ENCODE measurements around the gene C1QA.
"Not testable (repeated sequence)": the region's sequence is repeated elsewhere in the genome, so short reads cannot be mapped to it uniquely, and the experiment has no call there.

The C1QA gene

DNA sequence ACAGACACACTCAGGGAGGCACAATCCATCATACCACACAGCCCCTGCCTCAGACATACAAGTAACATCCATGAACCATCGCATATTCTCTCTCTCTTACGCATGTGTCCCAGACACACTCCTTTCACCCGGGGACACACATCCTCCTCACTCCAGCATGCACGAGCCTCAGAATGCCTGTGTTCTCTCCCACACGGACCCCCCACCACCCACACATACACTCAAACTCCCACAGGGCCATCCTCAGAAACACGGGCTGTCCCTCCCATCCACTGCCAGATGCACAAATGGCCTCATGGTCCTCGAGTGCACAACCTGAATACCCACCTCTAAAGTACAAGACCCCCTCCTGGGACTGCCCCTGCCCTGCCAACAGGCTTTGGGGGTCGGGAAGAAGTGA is 4.8 kb downstream of the C1QA start:
- DNase-seq (ENCODE audit: low spot score), result no peak

DNA sequence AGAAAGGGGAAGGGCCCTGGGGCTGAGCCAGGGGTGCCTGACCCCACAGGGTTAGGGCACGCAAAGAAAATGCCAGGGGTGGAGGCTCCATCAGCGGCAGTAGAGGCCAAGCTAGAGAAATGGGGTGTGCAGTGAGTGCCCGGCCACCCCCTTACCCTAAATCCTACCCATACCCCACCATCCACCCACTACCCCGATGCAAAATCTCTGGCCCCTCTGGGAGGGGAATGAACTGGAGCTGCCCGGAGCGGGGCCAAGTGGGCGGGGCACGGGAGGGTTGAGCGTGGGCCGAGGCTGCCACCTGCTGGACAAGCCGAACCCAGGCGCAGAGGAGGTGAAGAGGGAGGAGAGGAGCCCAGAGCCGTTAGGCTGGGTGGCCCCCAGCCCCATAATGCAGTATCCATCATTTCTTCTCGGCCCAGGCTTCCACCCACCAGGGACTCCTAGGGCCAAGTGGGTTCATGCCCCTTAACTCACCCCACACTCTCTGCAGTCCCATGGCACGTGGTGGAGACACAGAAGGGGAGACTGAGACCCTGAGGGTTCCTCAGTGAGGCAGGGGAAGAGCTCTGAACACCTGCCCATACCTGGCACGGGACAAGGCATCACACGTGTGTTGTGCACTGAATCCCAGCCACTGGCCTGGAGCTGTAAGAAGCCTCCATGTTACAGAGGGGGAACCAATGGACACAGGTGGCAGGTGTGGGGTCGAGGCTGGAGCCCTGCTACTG is 5.6 kb downstream of the C1QA start:
- DNase-seq (ENCODE audit: low spot score), result peak; percentile 50

DNA sequence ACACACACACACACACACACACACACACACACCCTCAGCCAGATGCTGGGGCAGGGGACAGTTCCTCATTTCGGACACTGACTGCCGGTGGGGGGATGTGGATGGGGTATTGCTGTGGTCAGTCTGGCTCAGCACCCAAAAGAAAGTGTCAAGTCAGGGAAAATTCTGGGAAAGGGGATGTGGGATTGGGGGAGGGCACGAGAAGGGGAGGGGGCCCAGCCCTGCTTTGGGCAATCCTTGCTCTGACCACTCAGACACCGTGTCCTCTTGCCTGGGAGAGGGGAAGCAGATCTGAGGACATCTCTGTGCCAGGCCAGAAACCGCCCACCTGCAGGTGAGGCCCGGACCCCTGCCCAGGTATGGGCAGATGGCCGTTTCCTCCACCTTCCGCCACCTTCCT is 7.0 kb downstream of the C1QA start, which contains the start of gene C1QC:
TSS of gene C1QC (plus strand) at position 253 of the 400 bp plus-strand sequence. CDS start 391 bp downstream, outside the sequence.
- no peak for DNase-seq (ENCODE audit: low spot score)

DNA sequence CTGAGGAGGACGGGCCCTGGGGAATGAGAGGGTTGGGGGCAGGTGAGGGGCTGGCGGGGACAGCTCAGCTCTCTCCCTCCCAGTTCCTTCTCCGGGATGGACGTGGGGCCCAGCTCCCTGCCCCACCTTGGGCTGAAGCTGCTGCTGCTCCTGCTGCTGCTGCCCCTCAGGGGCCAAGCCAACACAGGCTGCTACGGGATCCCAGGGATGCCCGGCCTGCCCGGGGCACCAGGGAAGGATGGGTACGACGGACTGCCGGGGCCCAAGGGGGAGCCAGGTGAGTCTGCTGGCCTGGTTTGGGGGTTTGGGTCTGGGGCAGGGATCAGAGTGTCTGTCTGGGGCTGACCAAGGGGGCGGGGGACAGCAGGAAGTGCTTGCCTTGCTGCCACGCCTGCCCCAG is 7.5 kb downstream of the C1QA start:
- DNase-seq (ENCODE audit: low spot score), result no peak

DNA sequence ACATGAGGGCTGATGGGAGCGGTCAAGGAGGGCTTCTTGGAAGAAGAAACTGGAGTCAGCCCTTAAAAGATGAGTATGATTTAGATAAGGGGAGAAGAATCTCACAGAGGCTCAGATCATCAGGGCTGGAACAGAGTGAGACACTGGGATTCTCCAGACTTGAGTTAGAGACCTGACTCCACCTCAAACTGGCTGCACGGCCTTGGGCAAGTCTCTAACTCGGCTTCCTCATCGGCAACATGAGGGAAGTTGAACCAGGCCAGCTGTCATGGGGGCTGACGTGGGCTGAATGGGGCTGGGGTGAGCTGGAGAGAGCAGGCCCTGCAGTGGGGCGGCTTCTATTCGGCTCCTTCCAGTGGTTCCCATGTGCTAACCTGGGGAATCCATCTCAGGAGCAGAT is 9.5 kb downstream of the C1QA start:
- no peak for DNase-seq (ENCODE audit: low spot score)

DNA sequence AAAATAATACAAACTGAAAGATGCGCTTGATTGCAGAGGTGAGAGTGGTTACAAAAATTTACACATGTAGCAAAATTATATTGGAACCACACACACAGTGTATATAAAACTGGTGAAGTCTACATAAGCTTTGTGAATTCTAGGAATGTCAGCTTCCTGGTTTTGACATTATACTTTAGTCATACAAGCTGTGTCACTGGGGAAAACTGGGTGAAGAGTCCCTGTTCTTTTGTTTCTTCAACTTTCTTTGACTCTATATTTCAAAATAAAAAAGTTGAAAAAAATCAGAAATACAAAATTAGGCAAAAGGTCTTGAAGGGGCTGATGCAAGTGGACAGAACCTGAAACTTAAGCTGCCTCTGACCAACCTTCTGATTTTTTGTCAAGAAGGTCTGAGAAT is 10.0 kb downstream of the C1QA start:
- no peak for DNase-seq (ENCODE audit: low spot score)

DNA sequence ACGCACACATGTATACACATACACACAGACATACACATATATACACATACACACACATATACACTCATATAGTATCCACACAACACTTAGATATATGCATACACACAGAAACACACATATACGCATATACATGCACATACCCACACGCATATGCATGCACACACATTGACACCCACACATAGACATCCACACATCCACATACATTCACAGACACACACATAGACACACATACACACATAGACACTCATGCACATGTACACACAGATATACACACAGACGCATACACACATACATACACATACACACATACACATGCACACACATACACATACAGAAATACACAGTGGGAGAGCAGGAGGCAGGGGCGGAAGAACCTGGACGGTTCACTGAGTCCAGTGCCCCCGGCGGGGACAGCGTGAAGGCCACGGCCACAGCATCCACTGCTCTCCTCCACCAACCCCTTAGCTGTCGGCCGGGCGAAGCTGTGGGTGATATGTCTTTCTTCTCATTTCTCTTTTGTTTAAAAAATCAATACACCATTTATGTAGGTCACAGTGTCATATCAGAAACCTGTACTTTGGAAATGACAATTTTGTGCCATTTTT is 13.8 kb downstream of the C1QA start:
- DNase-seq (ENCODE audit: low spot score), result no peak

DNA sequence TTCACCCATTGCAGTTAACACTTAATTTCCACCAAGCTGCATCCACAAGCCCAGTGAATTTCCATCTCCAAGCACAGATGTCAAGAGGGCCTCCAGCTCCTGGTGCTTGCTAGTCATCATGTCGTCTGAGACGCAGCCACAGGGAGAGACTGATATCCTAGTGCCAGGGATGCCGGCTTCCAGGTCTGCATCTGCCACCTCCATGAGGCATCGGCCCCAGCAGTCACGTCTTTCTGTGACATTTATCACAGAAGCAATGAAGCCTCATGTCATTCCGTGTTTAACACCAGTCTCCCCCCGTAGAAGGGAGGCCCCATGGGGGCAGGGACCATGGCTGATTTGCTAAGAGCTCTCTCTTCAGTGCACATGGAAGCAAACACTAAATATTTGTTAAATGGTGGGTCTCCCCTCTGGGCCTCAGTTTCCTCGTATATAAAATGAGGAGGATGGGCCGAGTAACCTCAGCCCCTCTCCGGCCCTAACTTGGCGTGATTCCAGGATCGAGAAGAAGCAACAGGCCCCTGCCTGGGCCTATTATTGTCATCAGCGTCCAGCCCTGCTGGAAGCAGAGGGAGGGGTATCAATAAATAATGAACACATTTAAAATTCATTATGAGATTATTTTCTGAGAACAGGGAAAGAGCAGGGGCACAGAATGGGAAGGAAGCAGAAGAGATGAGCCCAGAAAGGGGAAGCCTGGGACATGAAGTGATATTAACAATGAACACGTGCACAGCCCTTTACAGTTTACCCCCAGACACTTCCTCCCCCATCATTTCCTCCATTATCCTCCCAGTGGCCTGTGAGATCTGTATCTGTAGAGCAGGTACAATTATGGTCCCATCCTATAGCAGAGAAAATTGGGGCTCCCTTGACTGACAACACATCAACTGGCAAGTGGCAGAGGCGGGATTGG is 15.8 kb downstream of the C1QA start:
- no peak for DNase-seq (ENCODE audit: low spot score)

DNA sequence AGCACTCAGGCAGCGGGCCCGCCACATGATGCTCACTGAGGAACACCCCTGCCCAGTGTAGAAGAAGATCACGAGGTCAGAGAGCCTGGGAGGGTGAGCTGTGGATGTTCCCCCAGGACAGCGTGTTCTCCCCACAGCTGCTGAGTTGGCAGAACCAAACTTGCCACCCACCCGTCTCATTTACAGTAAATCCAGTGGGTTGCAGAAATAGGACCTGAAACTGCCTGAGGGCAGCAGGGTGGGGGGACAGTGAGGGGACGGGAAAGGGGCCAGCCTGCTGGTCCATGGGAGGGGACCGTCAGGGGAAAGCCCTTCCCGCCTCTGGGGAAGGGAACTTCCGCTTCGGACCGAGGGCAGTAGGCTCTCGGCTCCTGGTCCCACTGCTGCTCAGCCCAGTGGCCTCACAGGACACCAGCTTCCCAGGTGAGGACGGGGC is 16.5 kb downstream of the C1QA start, which contains the start of gene C1QB:
TSS of gene C1QB (plus strand) at position 356 of the 436 bp plus-strand sequence. CDS start 6,227 bp downstream, outside the sequence.
- DNase-seq (ENCODE audit: low spot score), result no peak

DNA sequence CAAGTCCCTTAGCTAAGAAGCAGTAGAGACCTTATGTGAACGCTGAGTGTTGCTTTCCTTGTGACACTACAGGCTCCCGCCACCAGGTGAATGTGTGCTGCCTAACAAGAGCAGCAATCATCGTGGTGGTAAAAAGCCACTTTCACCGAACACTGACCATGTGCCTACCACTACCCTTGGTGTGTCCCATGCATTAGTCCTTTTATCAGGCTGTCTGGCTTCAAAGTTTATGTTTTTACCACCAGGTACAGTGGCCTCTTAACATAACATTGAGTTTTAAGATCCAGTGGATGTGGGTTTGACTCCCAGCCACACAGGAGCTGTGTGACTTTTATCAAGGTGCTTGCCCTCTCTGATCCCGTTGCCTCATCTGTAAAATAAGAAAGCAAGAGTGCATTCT is 18.3 kb downstream of the C1QA start:
- DNase-seq (ENCODE audit: low spot score), result no peak

DNA sequence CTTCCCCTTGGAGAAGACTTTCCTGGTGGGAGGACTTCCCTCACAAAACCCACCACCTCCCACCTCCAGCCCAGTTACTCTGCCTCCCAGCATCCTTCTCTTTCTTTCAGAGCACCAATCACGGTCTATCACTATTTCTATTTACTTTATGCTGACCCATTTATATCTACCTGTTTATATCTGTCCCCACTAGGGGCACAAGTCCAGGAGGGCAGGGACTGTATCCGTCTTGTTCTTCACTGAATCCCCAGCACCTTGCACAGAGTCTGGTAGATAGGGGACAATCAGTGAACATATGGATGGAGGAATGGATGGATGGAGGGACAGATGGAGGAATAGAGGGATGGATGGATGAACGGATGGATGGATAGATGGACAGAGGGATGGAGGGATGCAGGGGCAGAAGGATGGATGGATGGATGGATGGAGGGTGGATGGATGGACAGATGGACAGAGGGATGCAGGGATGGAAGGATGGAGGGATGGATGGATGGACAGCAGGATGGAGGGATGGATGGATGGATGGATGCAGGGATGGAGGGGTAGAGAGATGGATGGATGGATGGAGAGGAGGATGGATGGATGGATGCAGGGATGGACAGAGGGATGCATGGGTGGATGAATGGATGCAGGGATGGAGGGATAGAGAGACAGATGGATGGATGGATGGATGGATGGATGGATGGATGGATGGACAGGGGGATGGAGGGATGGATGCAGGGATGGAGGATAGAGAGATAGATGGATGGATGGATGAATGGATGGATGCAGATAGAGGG is 22.1 kb downstream of the C1QA start:
- no peak for DNase-seq (ENCODE audit: low spot score)

DNA sequence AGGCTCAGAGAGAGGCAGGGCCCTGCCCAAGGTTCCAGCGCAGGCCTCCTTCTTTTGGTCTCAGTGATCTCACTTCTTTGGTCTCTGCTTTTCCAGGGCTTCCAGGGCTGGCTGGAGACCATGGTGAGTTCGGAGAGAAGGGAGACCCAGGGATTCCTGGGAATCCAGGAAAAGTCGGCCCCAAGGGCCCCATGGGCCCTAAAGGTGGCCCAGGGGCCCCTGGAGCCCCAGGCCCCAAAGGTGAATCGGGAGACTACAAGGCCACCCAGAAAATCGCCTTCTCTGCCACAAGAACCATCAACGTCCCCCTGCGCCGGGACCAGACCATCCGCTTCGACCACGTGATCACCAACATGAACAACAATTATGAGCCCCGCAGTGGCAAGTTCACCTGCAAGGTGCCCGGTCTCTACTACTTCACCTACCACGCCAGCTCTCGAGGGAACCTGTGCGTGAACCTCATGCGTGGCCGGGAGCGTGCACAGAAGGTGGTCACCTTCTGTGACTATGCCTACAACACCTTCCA is 24.4 kb downstream of the C1QA start:
- no peak for DNase-seq (ENCODE audit: low spot score)

DNA sequence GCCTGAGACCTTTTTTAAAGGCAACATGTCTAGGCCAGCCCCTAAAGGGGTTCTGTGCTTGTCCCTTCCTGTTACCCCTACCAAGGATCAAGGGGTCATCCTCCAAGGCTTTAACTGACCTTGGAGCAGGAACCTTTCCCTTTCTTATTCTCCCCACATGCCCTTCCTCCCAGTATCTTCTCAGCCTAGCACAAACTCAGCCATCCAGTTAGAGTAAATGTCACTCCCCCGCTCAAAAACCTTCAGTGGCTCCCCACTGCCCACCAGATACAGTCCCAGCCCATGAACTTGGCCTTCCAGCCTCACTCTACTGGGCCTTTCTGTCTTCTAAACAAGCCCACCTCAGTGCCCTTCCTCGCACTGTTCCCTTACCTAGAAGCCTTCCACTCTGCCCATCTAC is 25.5 kb downstream of the C1QA start:
- no peak for DNase-seq (ENCODE audit: low spot score)

DNA sequence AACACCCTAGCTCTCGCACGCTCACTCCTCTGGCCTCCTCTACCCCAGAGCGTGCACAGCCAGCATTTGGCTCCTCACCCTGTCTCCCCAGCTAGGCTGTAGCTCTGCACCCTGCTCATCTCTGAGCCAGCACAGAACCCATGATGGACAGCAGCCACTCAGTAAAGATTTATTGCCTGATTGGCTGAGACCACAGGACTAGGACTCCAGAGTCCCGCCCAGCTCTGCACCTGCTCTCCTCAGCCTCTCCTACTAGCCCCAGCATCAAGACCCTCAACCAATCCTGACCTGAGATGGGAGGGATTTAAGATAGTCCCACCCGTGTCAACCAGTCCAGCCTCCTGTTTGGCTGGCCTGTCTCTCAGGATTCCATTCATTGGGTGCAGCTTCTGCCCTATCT is 25.9 kb downstream of the C1QA start:
- DNase-seq (ENCODE audit: low spot score), result peak; percentile 89

DNA sequence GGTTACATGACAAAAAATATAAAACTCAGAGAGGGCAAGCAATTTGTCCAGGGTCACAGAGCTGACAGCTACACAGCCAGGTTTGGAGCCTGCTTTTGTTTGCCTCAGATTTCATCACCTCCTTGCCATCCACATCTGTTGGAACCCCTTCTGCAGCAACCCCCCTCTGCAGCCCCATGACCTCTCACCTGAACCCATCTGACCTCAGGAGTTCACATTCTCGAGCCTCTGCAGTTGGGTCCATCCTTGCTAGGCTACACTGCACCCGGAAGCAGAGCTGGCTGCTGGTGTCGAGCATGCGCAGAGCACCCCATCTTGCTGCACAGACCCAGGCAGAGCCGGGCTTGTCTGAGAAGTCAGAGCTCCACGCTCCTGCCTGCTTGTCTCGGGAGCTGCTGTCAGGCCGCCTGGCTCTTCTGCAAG is 26.6 kb downstream of the C1QA start:
- DNase-seq (ENCODE audit: low spot score), result no peak

DNA sequence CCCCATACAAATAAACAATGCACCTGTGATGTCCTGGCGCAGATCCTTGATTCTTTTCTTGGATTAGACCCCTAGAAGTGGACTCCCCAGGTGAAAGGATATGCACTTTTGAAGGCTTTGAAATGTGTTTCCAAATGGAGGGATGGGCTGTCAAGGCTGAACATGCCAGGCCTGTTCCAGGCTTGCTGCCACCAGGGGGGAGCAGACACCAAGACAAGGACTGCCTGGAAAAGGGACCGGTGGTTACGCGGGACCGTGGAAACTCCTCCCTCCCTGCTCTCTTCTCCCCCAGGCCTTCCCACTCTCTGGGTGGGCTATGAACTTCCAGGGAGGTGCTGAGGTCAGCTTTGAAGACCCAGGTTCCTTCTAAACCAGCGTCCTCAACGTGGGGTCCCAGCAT is 29.3 kb downstream of the C1QA start:
- DNase-seq (ENCODE audit: low spot score), result peak; percentile 55

DNA sequence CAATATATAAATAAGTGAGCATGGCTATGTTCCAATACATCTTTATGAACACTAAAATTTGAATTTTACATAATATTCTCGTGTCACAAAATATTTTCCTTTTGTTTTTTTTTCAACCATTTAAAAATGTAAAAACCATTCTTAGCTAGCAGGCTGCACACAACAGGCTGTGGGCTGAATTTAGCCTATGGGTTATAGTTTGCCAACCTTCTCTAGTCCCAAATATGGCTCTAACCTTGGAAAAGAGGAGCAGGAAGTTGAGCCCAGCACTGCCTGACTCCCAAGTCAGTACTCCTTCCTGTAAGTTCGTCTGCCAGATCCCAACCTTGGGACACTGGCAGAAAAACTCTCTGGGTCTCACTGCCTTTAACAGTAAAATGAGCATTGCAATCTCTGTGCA is 30.0 kb downstream of the C1QA start:
- DNase-seq (ENCODE audit: low spot score), result no peak

DNA sequence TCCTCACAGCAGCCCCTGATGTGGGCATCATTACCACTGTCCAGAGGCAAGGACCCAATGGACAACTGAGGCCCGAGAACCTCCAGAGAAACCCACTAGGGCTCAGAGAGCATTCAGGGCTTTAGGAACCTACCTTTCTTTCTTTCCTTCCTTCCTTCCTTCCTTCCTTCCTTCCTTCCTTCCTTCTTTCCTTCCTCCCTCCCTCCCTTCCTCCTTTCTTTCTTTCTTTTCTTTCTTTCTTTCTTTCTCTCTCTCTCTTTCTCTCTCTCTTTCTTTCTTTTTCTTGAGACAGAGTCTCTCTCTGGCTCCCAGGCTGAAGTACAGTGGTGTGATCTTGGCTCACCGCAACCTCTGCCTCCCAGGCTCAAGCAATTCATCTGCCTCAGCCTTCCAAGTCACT is 32.4 kb downstream of the C1QA start:
- DNase-seq (ENCODE audit: low spot score), result not testable (repeated sequence)

DNA sequence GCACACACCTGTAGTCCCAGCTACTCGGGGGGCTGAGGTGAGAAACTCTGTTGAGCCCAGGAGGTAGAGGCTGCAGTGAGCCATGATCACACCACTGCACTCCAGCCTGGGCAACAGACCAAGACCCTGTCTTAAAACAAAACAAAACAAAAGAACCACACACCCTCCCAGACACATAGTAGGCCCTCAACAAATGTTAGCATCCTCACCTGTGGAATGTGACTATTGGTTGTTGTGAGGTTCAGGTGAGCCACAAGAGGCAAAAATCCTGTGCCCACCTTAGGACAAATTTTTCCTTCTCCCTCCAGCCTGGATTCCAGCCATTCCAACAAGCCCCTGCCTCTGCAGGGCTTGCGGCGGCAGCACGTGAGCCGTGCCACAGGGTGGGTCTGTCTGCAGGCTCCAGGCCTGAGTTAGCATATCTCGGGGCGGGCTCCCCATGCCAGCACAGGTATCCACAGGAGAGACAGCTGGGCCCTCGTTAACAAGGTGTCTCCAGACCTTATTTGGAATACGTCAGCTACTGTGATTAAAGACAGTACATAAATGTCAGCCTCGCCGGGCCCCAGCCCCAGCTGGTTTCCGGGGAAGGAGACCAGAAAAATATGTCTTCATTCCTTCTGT is 34.0 kb downstream of the C1QA start:
- no peak for DNase-seq (ENCODE audit: low spot score)

DNA sequence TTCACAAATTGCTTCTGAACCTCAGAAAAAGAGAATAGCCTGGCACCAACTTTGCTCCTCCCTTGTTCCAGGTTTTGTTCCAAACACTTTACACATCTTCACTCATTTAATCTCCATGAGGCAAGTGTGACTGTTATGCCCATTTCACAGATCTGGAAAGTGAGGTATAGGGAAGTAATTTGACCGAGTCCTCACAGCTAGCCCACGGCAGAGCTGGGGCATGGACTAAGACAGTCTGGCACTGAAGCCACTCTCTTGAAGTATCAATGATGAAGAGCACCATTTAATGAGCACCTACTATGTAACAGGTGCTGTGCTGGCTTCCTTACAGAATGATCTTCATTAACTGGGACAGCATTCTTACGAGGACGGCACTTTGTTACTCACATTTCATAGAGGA is 35.6 kb downstream of the C1QA start:
- DNase-seq (ENCODE audit: low spot score), result no peak

All from SK-N-DZ (cell line).